Lower lobe of right lung (tissue), 2 donors: ENCODE results near the gene ZNF124. TPM values are rescaled to one million over a fixed set of nuclear protein-coding genes. Genes with fewer than 3 reads are reported as not detected.
A peak's percentile ranks its signal among the peaks of the same experiment; 100 is the strongest.
"Not testable (repeated sequence)": the region's sequence is repeated elsewhere in the genome, so short reads cannot be mapped to it uniquely, and the experiment has no call there.

Experiments used
- ATAC-seq, 2 donors: fragments of 200-7000 bp; cut with Tn5 transposase; one replicate each; pipeline ENCODE4 v1.9.1; 2020 to 2022; ENCODE audit warnings: mild to moderate bottlenecking in 2 of 2, moderate library complexity in 2 of 2
- DNase-seq: peaks from one replicate; pipeline ENCODE4 v3.0.0-alpha.2; 2020
- H3K27ac ChIP-seq: fragments of 200-600 bp; one replicate; pipeline ENCODE4 v1.8.0; 2022
- H3K27me3 ChIP-seq: fragments of 200-600 bp; one replicate; pipeline ENCODE4 v1.8.0; 2022; ENCODE audit warnings: low read depth
- H3K36me3 ChIP-seq: fragments of 200-600 bp; one replicate; pipeline ENCODE4 v1.8.0; 2022; ENCODE audit warnings: mild to moderate bottlenecking
- H3K4me1 ChIP-seq: fragments of 200-600 bp; one replicate; pipeline ENCODE4 v1.8.0; 2022
- H3K4me3 ChIP-seq: fragments of 200-600 bp; one replicate; pipeline ENCODE4 v1.8.0; 2022; ENCODE audit warnings: mild to moderate bottlenecking
- H3K9me3 ChIP-seq: fragments of 200-600 bp; one replicate; pipeline ENCODE4 v1.8.0; 2022
- CTCF ChIP-seq: fragments of 200-600 bp; IDR thresholded peaks from one replicate; pipeline ENCODE4 v1.8.0; 2022; ENCODE audit warnings: antibody characterized with exemption, mild to moderate bottlenecking
- intact Hi-C: fragments of 100-400 bp; cut with DNase I; formaldehyde crosslinking; loops from one replicate; pipeline ENCODE4 v1.11.0; 2022
- long read RNA-seq: library from polyadenylated mRNA; unstranded; transcript quantifications from one replicate; pipeline ENCODE4 v2.0.0, GENCODE V29; 2021
- total RNA-seq: library from RNA; stranded (reverse); fragmentation: NEBNext Ultra II Directional; extraction: Animal tissue kit (Norgen Biotek cat#: 25700); gene quantifications from one replicate; pipeline ENCODE4 v1.2.1, GENCODE V29; 2021
- donor health status: DM: no; HTN: yes; CAD: no; lungs with severe emphysema.

ZNF124 gene
- 29.1 TPM for total RNA-seq
- long read RNA-seq, transcript ZNF124-206 (4 exons, 1,292 nt): minor isoform, 5 of 26 reads
- long read RNA-seq, transcript ZNF124-201 (4 exons, 1,674 nt): major isoform, 17 of 26 reads
- long read RNA-seq, partial matches to known transcripts: 0 of 26 reads
- long read RNA-seq, other reads (novel, unspliced or antisense): 4 of 26 reads

- H3K36me3 ChIP-seq, intact Hi-C loops, H3K27me3 ChIP-seq, H3K9me3 ChIP-seq, H3K4me1 ChIP-seq, H3K4me3 ChIP-seq, H3K27ac ChIP-seq, DNase-seq: not testable (repeated sequence)
- peak; percentile 99 to 100 for ATAC-seq
These were observed at the start of gene ZNF124 for GRCh38 chr1:247171875-247172563. TSS of gene ZNF124 (minus strand) at chr1:247172020. CDS start at chr1:247171877, 143 bp downstream.

GRCh38 chr1:247220280-247220679, 48.5 kb upstream of the ZNF124 start:
- DNase-seq, H3K4me1 ChIP-seq, intact Hi-C loops, ATAC-seq, H3K4me3 ChIP-seq, H3K27ac ChIP-seq, H3K27me3 ChIP-seq, H3K9me3 ChIP-seq, H3K36me3 ChIP-seq: not testable (repeated sequence)

GRCh38 chr1:247218121-247218651, 46.4 kb upstream of the ZNF124 start:
- no peak overlapping the region for H3K4me3 ChIP-seq
- H3K4me1 ChIP-seq: no peaks in the 10 kb centered on the region
- no peaks in the 10 kb centered on the region for H3K27me3 ChIP-seq
- intact Hi-C loops: no loop called here
- no peaks in the 10 kb centered on the region for H3K9me3 ChIP-seq
- DNase-seq (no peak), ATAC-seq (no peak)
- H3K36me3 ChIP-seq: no peaks in the 10 kb centered on the region
- no peak overlapping the region for H3K27ac ChIP-seq
- TF ChIP-seq CTCF: no peak

- H3K27me3 ChIP-seq: no peaks in the 10 kb centered on the region
- H3K4me3 ChIP-seq: no peak overlapping the region
- TF ChIP-seq CTCF: no peak
- H3K9me3 ChIP-seq: no peaks in the 10 kb centered on the region
- DNase-seq (no peak), ATAC-seq (no peak)
- H3K27ac ChIP-seq: no peak overlapping the region
- intact Hi-C loops: no loop called here
- H3K36me3 ChIP-seq: no peaks in the 10 kb centered on the region
- H3K4me1 ChIP-seq: peaks cover 3% of the 10 kb centered on the region
These were observed 44.4 kb upstream of the ZNF124 start for GRCh38 chr1:247216261-247216660.

- no peaks in the 10 kb centered on the region for H3K27me3 ChIP-seq
- ATAC-seq: no peak
These were observed 41.1 kb upstream of the ZNF124 start for GRCh38 chr1:247212627-247213617.

More at GRCh38 chr1:247212627-247213617, 41.1 kb upstream of the ZNF124 start:
- Histone ChIP-seq H3K36me3 (no peaks in the 10 kb centered on the region), H3K4me1 (peaks cover 29% of the 10 kb centered on the region), H3K9me3 (no peaks in the 10 kb centered on the region), H3K4me3 (no peak overlapping the region), H3K27ac (no peak overlapping the region)
- TF ChIP-seq CTCF: no peak
- intact Hi-C loops: no loop called here
- no peak for DNase-seq
